KG1 (cell line): Measurements from ENCODE around the gene STRA6.

Experiments used
- DNase-seq: peaks from one replicate; lab custom pipeline; 2025; lab: John Stamatoyannopoulos, UW

The STRA6 gene

DNA sequence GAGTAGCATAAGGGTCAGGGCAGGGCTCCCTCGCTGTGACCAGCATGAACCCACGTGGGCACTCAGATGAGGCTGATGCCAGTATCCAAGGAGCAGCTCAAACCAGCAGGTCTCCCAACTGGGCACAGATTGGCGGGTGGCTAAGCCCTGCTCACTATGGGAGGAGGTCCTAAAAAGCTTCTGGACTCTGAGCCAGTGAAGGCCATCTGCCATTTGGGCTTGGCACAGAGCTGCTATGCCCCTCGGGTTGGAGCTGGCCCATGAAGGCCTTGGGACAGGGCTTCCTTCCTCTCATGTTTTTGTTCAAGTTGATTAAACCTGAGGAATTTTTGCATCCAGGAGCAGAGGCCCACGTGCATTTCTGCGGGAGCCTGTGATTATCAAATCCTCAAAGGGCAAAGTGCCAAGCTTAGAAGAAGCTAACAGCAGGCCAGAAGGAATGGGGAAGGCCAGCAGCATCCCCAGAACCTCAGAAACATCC is 4.3 kb upstream of the STRA6 start:
- DNase-seq = no peak

DNA sequence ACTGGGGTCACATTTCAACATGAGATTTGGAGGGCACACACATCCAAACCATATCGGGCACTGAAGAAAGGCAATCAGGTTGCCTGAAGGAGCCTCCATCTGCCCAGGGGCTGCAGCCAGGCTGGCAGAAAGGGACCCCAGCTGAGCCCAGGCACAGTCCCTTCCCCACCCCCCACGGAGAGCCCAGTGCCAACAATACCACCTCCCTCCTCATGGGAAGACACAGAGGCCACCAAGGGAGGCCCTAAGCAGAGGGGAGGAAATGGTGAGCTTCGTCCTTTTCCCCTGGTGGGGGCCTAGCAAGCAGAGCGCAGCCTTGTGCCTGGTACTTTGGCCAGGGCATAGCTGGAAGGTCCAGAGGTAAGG is 3.0 kb upstream of the STRA6 start:
- DNase-seq = no peak

DNA sequence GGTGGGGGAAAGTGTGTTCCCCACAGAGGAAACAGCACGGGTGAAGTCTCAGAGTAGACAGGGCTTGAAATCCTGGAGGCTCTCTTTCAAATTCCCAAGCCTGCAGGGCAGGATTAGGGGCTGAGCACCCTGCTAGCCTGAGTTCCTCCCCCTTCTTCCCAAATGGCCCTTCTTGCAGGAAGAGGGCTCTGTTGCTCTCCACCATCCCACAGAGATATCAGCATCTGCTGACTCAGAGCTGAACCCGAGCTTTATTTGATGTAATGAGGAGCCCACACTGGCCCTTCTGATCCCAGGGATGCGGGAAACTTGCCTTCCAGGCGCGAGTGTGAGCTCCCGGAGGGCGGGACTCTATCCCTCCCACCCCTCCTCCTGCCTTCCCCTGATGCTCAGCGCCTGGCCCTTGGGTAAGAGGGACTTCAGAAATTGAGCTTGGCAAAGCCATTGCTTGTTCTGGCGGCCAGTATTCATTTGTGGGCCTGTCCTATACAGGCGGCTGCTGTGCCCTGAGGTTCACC is 1.4 kb upstream of the STRA6 start:
- DNase-seq = no peak

DNA sequence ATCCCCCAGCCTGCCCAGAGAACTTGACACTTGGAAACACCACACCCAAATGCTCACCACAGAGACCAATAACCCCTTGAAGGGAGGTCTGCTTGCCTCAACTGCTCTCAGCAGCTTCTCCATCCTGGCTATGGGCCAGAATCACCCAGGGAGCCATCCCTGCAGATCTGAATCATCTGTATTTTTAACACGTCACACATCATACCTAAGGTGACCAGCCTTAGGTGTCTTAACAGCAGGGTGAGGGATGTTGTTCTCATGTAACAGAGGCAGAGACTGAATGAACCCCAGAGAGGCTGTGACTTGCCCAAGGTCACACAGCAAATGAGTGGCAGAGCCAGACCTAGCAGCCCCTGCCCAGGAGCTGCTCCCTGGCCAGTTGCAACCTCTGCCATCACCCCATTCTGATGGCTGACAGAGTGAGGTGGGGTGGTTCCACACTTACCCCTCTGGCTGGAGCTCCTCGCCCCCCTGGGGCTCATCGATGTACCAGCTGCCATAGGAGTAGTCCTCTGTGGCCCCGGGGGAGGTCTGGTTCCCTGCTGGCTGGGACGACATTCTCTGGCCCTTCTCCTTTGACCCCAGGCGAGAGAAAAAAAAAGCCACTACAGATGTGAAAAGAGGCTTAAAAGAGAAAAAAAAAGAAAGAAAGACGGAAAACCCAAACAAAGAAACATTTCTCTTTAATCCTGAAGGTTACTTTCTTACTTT is 722 bp downstream of the STRA6 start:
- no peak for DNase-seq

DNA sequence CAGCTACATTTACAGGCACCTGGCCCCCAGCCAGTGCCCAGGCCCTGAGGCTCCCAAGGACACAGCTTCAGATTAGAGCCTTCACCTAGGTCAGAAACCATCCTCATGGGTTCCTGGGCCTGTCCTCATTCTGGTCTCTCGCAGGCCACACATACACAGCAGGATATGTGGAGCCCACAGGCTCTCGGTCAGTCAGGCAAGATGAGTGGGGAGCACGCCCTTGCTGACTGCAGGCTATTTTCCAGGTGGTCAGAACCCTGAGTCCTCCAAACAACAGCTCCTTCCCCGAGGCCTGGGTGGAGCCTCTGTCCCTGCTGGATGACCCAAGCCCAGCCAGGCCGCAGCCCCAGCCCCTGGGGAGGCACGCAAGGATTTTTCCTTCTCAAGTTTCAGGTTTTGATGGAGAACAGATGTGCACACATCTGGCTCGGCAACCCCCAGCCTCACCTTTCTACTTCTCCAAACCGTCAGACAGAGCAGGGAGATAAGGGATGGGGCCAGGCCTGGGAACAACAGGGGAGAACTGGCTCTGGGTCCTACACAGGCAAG is 1.6 kb downstream of the STRA6 start:
- DNase-seq = no peak

DNA sequence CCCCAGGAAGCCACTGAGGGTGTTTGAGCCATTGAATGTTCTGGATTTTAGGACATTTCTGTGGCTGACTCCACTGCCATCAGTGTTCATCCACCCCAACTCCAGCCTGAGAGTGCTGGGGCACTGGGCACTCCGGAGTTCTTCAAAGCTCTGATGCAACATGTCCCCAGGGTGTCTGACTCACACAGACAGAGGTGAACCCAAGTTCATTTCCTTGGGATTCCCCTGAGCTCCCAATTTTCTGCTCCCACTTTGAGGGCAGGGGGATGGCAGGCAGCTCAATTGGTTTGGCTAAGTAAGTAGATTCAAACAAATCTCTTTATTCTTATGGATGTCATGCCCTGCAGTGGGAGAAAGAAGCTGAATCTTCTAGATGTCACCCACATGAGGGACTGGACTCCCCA is 2.2 kb downstream of the STRA6 start:
- DNase-seq = no peak

DNA sequence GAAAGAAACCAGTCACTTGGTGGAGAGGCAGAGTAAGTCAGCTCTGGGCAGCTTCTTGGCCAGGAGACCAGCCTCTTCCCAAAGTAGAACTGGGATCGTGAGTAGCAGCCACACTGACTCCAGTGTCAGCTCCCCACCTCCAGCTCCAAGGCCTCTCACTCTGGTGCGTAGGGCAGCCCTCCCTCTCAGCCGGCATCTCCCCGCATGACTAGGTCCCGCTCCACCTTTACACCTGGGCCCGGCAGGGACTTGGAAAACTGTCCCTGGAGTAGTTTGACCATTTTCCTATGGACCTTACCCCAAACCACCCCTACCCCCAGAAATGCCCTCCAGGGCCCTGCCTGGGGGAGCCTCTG is 3.3 kb downstream of the STRA6 start:
- DNase-seq = no peak

DNA sequence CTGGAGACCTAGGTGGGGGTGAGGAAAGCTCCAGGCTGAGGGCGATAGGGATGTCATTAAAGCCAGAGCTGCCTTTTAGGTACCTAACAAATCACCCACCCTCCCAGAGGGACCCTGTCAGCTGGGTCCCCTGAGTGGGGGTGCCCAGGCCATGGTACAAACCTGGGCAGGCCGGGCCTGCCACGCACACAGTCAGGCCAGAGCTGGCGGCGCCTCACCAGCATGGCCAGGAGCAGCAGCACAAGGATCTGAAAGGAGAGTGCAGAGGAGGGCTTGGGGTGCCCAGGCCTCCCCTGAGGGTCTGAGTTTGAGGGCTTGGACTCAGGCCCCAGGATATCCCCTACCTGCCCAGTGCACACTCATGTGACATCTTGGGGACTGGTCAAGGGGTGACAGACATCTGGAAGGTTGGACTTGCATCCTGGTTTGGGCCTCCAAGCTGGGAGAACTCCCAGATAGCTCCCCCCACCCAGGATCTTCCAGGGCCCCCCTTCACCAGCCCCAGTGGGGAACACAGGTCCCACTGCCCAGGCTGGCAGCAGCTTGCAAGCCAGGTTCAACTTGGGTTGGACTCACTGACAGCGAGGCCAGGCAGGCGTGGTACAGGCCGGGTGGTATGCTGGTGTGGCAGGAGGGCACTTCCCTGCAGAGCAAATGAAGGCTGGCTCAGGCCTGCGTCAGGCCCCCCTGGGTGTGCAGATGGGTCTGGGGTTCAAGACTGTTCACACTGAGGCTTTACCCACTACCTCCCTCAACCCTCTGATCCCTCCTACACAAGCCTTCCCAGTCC is 5.2 kb downstream of the STRA6 start:
- DNase-seq = no peak

DNA sequence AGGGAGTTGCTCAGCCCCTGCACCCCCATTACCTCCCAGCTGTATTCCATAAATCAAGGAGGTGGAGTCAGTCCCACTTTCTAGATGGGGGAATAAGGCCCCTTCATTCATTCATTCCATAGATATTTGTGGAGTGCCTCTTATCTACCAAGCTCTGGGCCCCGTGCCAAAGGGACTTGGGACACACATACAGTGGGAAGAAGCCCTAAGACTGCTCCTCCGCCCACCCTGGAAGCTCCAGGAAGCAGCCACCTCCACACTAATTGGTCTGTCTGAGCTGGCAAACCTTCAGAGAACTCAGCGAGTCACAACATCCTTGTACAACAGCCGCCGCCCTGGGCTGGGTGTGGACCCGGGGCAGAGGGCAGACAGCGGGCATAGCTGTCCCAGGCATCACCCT is 6.4 kb downstream of the STRA6 start:
- no peak for DNase-seq

DNA sequence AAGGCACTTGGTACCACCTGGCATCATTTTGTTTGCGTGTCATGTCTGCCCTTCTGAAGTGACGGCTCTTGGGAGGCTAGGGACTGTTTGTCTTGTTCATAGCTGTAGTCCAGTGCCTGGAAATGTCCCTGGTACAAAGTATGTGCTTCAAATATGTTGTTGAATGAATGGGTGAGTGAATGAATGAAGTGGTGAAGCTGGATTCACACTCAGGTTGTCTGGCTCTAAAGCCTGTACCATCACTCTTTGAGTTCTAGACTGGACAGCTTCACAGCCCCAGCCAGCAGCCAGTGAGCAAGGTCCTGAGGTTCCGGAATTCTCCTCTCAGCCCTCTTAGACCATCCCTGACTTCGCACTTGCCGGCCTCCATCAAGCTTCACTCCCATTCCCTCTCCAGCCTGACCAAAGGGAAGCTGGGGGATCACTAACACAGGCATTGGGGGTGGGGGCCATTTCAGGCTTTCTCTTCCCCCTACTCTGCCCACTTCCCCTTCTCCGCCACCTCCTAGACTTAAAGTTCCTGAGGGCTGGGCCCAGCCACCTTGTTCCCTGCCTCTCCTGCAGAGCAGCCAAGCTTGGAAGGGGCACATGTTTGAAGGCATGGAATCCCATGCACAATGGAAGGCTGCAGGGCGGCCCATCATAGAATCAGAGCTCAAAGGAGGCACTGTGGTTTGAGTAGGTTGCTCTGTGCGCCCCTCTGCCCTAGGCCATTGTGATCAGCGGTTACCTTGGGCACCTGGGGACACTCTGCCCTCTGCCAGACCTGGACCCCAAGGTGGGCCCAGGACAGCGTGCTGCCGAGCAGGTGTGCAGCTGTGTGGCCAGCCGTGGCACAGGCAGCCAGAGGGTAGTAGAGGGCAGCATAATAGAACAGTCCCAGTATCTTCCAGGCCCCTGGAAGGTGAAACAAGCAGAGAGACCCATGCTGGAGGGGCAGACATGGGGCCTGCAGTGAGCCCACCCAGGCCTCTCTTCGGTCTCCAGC is 7.7 kb downstream of the STRA6 start:
- DNase-seq = no peak

DNA sequence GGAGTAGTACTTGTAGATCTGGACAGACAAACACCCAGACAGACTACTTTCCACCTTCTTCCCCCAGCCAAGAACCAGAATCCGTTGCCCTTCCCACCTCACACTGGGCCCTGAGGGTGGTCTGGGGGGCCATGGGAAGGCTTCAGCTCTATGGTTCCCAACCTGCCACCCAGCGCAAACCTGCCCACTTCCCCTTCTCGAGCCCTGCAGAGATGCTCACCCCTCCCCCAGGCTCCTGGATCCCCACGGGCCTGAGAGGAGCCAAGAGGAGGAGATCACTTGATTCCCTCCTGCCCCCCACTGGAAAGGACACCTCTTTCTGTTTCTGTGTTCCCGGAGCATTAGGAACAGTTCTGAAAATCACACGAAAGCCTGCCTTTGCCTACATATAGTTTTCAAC is 8.7 kb downstream of the STRA6 start:
- no peak for DNase-seq

DNA sequence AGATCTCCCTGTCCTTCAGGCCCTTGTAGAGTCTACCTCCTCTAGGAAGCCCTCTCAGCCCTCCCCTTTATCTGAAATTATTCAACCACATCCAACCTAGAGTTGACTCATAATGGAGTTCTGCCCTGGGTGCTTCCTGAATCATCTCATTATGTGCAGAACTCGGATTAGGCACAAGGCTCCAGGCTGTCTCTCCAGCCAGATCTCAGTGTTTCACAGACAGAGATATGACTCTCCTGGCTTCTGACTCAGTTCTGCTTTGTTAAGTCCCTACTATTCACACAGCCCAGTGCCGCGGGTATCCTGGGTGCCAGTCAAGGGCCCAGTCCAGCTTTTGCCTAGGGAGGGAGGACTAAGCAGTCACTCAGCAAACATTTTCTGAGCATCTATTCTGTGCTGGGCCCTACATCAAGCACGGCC is 9.3 kb downstream of the STRA6 start:
- no peak for DNase-seq

DNA sequence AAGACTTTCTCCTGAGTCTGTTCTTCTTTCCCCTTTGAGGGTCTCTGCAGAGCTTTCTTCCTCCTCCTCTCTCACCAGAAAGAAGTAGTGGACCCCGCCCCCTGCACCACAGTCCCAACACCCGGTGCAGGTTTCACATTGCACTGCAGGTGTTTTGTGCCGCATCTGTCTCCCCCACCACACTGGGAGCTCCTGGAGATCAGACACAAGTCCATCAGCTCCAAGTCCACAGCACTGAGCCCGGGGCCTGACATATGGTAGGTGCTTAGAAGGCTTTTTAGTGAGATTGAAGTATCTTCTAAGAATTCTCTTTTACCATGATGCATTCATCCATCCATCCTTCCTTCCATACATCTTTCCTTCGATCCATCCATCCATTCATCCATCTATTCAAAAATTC is 9.8 kb downstream of the STRA6 start:
- no peak for DNase-seq

DNA sequence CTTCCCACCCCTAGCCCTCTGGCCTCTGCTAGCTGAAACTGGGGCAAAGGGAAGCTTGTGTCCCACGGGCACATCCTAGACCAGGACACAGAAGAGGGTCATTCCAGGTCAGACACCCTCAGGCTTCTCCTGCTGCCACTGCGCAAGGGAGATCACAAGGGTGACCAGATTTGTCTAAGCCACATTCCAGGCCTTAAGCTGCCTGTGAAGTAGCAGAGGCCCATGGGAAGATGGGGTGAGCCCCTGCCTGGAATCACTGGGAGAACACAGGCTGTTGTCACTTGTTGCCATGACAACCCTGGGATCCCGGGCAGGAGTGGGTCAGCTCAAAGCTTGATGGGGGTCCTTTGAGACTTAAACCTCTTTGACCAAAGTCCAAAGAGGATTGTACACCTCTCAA is 10.8 kb downstream of the STRA6 start:
- no peak for DNase-seq

DNA sequence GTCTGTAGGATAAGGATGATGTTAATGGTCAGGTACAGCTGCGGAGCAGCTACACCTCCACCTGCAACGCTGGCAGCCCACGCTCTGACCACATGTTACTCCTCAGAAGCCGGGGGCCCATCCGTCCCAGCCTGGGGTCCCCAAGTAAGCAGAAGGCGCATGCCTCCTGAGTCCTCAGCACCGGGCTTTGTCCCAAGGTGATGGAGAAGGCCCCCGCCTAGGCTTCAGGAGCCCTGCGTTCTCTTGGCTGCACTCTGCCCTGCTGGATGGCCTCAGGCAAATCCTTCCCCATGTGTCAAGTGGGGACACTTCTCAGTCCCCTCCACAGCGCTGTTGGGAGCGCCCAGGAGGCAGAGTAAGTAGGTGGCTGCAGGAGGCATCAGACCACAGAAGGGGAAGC is 14.4 kb downstream of the STRA6 start:
- DNase-seq = no peak

DNA sequence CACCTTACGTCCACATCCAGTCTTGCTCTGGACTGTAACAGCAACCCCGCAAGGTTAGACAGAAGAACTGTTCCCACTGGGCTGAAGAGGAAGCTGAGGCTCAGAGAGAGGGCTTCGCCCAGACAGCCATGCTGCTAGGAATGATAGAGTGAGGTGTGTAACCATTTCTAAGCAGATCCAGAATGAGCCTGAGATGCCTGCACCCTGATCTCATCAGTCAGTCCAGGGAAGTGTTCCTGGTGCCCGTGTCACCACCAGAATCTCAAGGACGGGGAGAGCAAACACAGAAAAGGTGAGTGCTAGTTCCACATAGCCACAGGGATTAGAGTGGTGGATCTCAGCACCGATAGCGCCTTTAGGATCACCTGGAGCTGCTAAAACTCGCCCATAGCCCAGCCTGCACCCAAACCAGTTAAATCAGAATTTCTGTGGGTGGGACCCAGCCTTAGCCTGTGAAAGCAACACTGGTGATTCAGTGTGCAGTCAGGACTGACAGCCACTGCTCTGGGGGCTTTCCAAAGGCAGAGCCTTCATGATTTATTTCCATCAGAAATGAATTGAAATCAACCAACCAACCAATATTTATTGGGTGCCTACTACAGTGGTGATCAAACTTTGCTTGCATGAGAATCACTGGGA is 16.8 kb downstream of the STRA6 start:
- DNase-seq = no peak

DNA sequence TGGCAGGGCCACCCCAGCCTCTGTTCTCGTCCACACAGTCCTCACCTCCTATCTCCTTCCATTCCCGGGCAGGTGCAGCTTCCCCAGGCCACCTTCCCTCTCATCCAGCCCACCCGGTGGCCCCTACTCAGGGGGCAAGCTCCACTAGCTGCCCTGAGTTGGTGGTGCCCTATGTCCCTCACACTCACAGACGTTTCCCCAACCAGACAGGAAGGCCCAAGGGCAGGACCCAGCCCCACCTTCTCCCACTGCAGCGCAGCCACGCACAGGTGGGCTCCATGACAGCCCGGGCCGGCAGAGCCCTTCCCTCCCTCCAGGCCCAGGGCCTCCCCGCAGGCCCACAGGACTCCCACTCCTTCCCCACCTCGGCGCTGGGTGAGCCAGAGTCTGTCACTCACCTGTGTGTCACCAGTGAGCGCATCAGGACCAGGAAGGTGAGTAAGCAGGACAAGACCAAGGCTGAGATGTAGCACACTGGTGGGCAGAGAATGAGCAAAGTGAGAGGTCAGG is 17.9 kb downstream of the STRA6 start:
- DNase-seq = no peak

DNA sequence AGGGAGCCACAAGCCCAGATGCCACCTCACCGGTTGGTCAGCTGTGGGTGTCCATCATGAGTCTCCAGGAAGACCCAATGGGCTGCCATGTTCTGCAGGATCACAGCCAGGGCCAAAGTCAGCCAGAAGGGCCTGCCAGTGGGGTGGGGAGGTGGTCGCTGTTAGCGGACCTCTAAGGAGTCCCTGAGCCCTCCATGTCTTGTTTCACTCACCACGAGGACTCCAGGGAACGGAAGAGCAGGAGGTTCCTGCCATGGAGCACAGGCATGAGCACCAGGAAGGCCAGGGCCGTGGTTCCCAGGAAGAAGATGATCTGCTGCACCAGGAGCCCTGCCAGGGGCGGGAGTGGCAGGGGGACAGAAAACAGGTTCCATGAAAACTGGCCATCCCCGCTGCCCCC is 20.5 kb downstream of the STRA6 start:
- no peak for DNase-seq

DNA sequence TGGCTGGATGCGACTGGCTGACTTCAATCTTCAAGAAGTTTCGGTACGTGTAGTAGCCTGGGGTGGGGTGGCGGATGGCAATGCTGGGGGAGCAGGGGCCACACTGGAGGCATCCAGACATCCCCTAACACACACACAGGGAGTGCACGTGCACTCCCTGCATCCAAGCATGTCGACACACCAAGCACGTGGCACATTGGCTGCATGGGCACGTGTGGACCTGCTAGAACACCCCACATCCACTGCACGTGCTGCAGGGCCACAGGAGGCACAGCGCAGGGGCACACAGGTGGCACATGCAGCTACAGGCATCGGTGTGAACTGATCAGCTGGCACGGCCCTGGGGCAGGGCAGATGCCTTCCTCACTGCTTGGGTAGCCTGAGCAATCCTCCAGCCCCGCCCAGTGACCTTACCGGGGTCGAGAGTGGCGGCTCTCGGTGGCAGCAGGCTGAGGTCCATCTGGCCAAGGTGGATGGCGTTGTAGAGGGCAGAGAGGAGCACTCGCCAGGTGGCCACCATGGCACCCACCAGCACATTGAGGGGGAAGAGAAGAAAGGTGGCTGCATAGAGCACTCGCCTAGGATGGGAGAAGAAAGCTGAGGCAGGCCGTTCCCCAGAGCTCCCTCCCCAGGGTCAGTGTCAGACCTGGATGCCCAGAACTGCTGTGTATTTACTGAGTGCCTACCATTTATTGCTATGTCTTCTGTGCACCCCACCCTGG is 21.5 kb downstream of the STRA6 start:
- DNase-seq = no peak
